Prostate gland (tissue), 2 donors: ENCODE data around the gene CCDC43.

Source experiments
- POLR2A ChIP-seq: fragments of 450-650 bp; IDR thresholded peaks from one replicate; pipeline ENCODE4 v1.6.1; 2016; ENCODE audit warnings: antibody characterized with exemption, mild to moderate bottlenecking
- POLR2AphosphoS5 ChIP-seq: sonication (generic); formaldehyde crosslinking; IDR thresholded peaks from one replicate; pipeline ENCODE4 v1.6.1; 2017; ENCODE audit warnings: antibody characterized with exemption
- TF ChIP-seq, protein P1 (sequence below), 4 experiments: fragments of 200-600 bp in 2 of 4; fragments of 450-650 bp in 2 of 4; sonication (generic) in 2 of 4; IDR thresholded peaks; 1 replicate in 3 of 4; 2 replicates in 1 of 4; pipeline ENCODE4 v1.5.1; 2016 to 2019; ENCODE audit warnings: antibody characterized with exemption in 4 of 4, mild to moderate bottlenecking in 2 of 4, moderate library complexity in 2 of 4

DNA sequence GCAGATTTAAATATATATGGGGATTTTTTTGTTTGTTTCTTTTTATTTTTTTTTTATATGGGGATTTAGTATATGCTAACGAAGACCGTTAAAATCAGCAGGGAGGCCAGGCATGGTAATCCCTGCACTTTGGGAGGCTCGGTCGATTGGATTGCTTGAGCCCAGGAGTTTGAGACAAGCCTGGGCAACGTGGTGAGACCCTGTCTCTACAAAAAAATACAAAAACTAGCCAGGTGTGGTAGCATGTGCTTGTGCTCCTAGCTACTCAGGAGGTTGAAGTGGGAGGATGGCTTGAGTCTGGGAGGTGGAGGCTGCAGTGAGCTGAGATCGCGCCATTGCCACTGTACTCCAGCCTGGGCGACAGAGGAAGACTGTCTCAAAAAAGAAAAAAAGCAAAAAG, 55.6 kb downstream of the CCDC43 start:
- no peak for TF ChIP-seq POLR2A
- TF ChIP-seq, protein P1, sequence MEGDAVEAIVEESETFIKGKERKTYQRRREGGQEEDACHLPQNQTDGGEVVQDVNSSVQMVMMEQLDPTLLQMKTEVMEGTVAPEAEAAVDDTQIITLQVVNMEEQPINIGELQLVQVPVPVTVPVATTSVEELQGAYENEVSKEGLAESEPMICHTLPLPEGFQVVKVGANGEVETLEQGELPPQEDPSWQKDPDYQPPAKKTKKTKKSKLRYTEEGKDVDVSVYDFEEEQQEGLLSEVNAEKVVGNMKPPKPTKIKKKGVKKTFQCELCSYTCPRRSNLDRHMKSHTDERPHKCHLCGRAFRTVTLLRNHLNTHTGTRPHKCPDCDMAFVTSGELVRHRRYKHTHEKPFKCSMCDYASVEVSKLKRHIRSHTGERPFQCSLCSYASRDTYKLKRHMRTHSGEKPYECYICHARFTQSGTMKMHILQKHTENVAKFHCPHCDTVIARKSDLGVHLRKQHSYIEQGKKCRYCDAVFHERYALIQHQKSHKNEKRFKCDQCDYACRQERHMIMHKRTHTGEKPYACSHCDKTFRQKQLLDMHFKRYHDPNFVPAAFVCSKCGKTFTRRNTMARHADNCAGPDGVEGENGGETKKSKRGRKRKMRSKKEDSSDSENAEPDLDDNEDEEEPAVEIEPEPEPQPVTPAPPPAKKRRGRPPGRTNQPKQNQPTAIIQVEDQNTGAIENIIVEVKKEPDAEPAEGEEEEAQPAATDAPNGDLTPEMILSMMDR (IDR thresholded peaks at IDR 0.05), result no peak
- TF ChIP-seq POLR2AphosphoS5, result no peak
